SK-N-MC (cell line): Measurements from ENCODE around the gene CPN2.
A peak's percentile ranks its signal among the peaks of the same experiment; 100 is the strongest.

Experiments
- EZH2 ChIP-seq: fragments of 200-600 bp; sonication (generic); IDR thresholded peaks from one replicate; pipeline ENCODE4 v1.6.1; 2017; ENCODE audit warnings: antibody characterized with exemption
- FOXP2 ChIP-seq: optimal IDR thresholded peaks from 2 replicates; pipeline ENCODE3; 2011; ENCODE audit warnings: mild to moderate bottlenecking, moderate library complexity; ENCODE audit not compliant: insufficient read depth; ENCODE audit errors: extremely low read length, control extremely low read depth
- POLR2AphosphoS5 ChIP-seq: IDR thresholded peaks from 2 replicates; pipeline ENCODE4 v1.6.1; 2012; ENCODE audit warnings: mild to moderate bottlenecking, low read depth, low read length, borderline replicate concordance

GRCh38 chr3:194375473-194376240, 24.5 kb upstream of the CPN2 start:
- TF ChIP-seq POLR2AphosphoS5 (no peak), EZH2 (no peak), FOXP2 (peak; percentile 99)
